IMR-90 (cell line): ENCODE data around the gene PCCB. TPM values are rescaled to one million over a fixed set of nuclear protein-coding genes. Genes with fewer than 3 reads are reported as not detected.

ENCODE experiments used
- ATAC-seq: fragments of 200-7000 bp; cut with Tn5 transposase; 2 replicates; pipeline ENCODE4 v1.9.1; 2020; ENCODE audit warnings: low read depth, mild to moderate bottlenecking, moderate library complexity
- BruUV-seq: library from RNA; stranded (reverse); fragments of 400-500 nt; replicated peaks from 2 replicates; lab custom pipeline; 2021; lab: Mats Ljungman, UMichigan
- CTCF ChIA-PET: fragments of 300-600 bp; formaldehyde crosslinking; extraction: SDS; loops from one replicate; lab custom pipeline; 2021; ENCODE audit warnings: antibody characterized with exemption; lab: Yijun Ruan, JAX
- POLR2A ChIA-PET: fragments of 300-600 bp; sonication (Branson Sonifier 250); formaldehyde crosslinking; loops from one replicate; lab custom pipeline; 2022; ENCODE audit warnings: antibody characterized with exemption; ENCODE audit not compliant: unreplicated experiment; lab: Charles Lee
- DNase-seq: peaks from one replicate; pipeline ENCODE4 v3.0.0; 2013
- H2AFZ ChIP-seq: replicated peaks from 2 replicates; pipeline ENCODE3; 2013; ENCODE audit warnings: low read length, mild to moderate bottlenecking; ENCODE audit not compliant: poor library complexity
- H2AK5ac ChIP-seq: 2 replicates; pipeline ENCODE4 v1.6.1; 2013; ENCODE audit warnings: low read depth, low read length, inconsistent platforms
- H2AK9ac ChIP-seq: replicated peaks from 2 replicates; pipeline ENCODE3; 2013; ENCODE audit warnings: mild to moderate bottlenecking, low read depth, low read length, moderate library complexity; ENCODE audit not compliant: poor library complexity
- H2BK120ac ChIP-seq: 2 replicates; pipeline ENCODE4 v1.6.1; 2013; ENCODE audit warnings: low read depth, low read length, inconsistent platforms
- H2BK15ac ChIP-seq: 3 replicates; pipeline ENCODE4 v1.6.1; 2013; ENCODE audit warnings: low read depth, low read length, inconsistent platforms
- H2BK20ac ChIP-seq: 2 replicates; pipeline ENCODE4 v1.6.1; 2013; ENCODE audit warnings: low read depth, mild to moderate bottlenecking, inconsistent platforms, low read length, moderate library complexity
- H2BK5ac ChIP-seq: 2 replicates; pipeline ENCODE4 v1.6.1; 2013; ENCODE audit warnings: mild to moderate bottlenecking, low read depth, low read length, inconsistent platforms; ENCODE audit not compliant: poor library complexity, severe bottlenecking
- H3K14ac ChIP-seq: replicated peaks from 2 replicates; pipeline ENCODE4 v1.6.1; 2013; ENCODE audit warnings: low read depth, low read length, inconsistent platforms
- H3K18ac ChIP-seq: 2 replicates; pipeline ENCODE4 v1.6.1; 2013; ENCODE audit warnings: low read depth, low read length, control low read depth
- H3K23ac ChIP-seq: 2 replicates; pipeline ENCODE4 v1.6.1; 2013; ENCODE audit warnings: low read depth, low read length, inconsistent platforms
- H3K27ac ChIP-seq: 2 replicates; pipeline ENCODE4 v1.5.1; 2013; ENCODE audit warnings: mild to moderate bottlenecking, control low read depth, low read length; ENCODE audit not compliant: insufficient read depth
- H3K27me3 ChIP-seq: 2 replicates; pipeline ENCODE4 v1.6.1; 2013; ENCODE audit warnings: low read length; ENCODE audit not compliant: control insufficient read depth, insufficient read depth
- H3K36me3 ChIP-seq: 2 replicates; pipeline ENCODE4 v1.6.1; 2013; ENCODE audit warnings: low read length, mixed read lengths; ENCODE audit not compliant: control insufficient read depth, insufficient read depth
- H3K4ac ChIP-seq: 2 replicates; pipeline ENCODE4 v1.6.1; 2013; ENCODE audit warnings: low read depth, low read length, inconsistent platforms
- H3K4me1 ChIP-seq: 2 replicates; pipeline ENCODE4 v1.6.1; 2013; ENCODE audit warnings: low read length, mixed read lengths; ENCODE audit not compliant: control insufficient read depth, insufficient read depth
- H3K4me2 ChIP-seq: 2 replicates; pipeline ENCODE4 v1.6.1; 2013; ENCODE audit warnings: low read depth, mild to moderate bottlenecking, control low read depth, low read length, moderate library complexity
- H3K4me3 ChIP-seq: 2 replicates; pipeline ENCODE4 v1.5.1; 2013; ENCODE audit warnings: low read depth, mild to moderate bottlenecking, control low read depth, low read length, moderate library complexity; ENCODE audit not compliant: insufficient read depth
- H3K56ac ChIP-seq: 2 replicates; pipeline ENCODE4 v1.6.1; 2013; ENCODE audit warnings: low read length, inconsistent platforms; ENCODE audit not compliant: insufficient read depth; ENCODE audit errors: extremely low read depth
- H3K79me1 ChIP-seq, 2 experiments: 2 replicates each; pipeline ENCODE4 v1.6.1; 2013; ENCODE audit warnings: low read length in 2 of 2, inconsistent platforms in 1 of 2, low read depth in 1 of 2
- H3K9ac ChIP-seq: 2 replicates; pipeline ENCODE4 v1.6.1; 2013; ENCODE audit warnings: low read depth, low read length, control low read depth
- H3K9me1 ChIP-seq: 2 replicates; pipeline ENCODE4 v1.6.1; 2013; ENCODE audit warnings: low read length, inconsistent platforms; ENCODE audit not compliant: insufficient read depth
- H3K9me3 ChIP-seq: 2 replicates; pipeline ENCODE4 v1.6.1; 2013; ENCODE audit warnings: low read length; ENCODE audit not compliant: control insufficient read depth, insufficient read depth
- H4K20me1 ChIP-seq: 2 replicates; pipeline ENCODE4 v1.6.1; 2013; ENCODE audit warnings: low read length, inconsistent platforms; ENCODE audit not compliant: insufficient read depth
- H4K5ac ChIP-seq: 2 replicates; pipeline ENCODE4 v1.6.1; 2013; ENCODE audit warnings: mild to moderate bottlenecking, low read depth, low read length, control low read depth
- H4K8ac ChIP-seq, 2 experiments: 2 replicates each; pipeline ENCODE4 v1.6.1; 2013; ENCODE audit warnings: low read depth in 2 of 2, low read length in 2 of 2, control low read depth in 1 of 2, inconsistent platforms in 1 of 2
- H4K91ac ChIP-seq: 2 replicates; pipeline ENCODE4 v1.6.1; 2013; ENCODE audit warnings: low read depth, low read length, inconsistent platforms; ENCODE audit not compliant: insufficient read depth
- BHLHE40 ChIP-seq: fragments of 150-350 bp; IDR thresholded peaks from 2 replicates; pipeline ENCODE4 v1.6.1; 2016; ENCODE audit warnings: mild to moderate bottlenecking, low read depth, low read length
- CEBPB ChIP-seq: IDR thresholded peaks from 2 replicates; pipeline ENCODE4 v1.6.1; 2012; ENCODE audit warnings: low read depth, low read length, improper control_type of control experiment
- CHD1 ChIP-seq: IDR thresholded peaks from 2 replicates; pipeline ENCODE4 v1.6.1; 2012; ENCODE audit warnings: low read depth, low read length, improper control_type of control experiment
- ELK1 ChIP-seq: fragments of 150-350 bp; IDR thresholded peaks from 2 replicates; pipeline ENCODE4 v1.6.1; 2016; ENCODE audit warnings: low read depth, mild to moderate bottlenecking, low read length, moderate library complexity, borderline replicate concordance
- FOS ChIP-seq: fragments of 150-350 bp; IDR thresholded peaks from 2 replicates; pipeline ENCODE4 v1.6.1; 2016; ENCODE audit warnings: low read depth, low read length
- MAFK ChIP-seq: IDR thresholded peaks from 2 replicates; pipeline ENCODE4 v1.6.1; 2012; ENCODE audit warnings: low read depth, low read length, improper control_type of control experiment
- MAZ ChIP-seq: IDR thresholded peaks from 2 replicates; pipeline ENCODE4 v1.6.1; 2012; ENCODE audit warnings: low read depth, mild to moderate bottlenecking, low read length, improper control_type of control experiment, moderate library complexity, borderline replicate concordance
- MXI1 ChIP-seq: IDR thresholded peaks from 2 replicates; pipeline ENCODE4 v1.6.1; 2012; ENCODE audit warnings: low read depth, mild to moderate bottlenecking, low read length, moderate library complexity, borderline replicate concordance
- NFE2L2 ChIP-seq: fragments of 150-350 bp; IDR thresholded peaks from 2 replicates; pipeline ENCODE4 v1.6.1; 2016; ENCODE audit warnings: low read depth, mild to moderate bottlenecking, low read length
- POLR2A ChIP-seq: IDR thresholded peaks from 2 replicates; pipeline ENCODE4 v1.6.1; 2012; ENCODE audit warnings: mild to moderate bottlenecking, low read depth, low read length
- RAD21 ChIP-seq: IDR thresholded peaks from 2 replicates; pipeline ENCODE4 v1.6.1; 2012; ENCODE audit warnings: low read length, improper control_type of control experiment
- RCOR1 ChIP-seq: IDR thresholded peaks from 2 replicates; pipeline ENCODE4 v1.6.1; 2012; ENCODE audit warnings: mild to moderate bottlenecking, low read length, improper control_type of control experiment; ENCODE audit not compliant: insufficient replicate concordance
- RFX5 ChIP-seq: IDR thresholded peaks from 2 replicates; pipeline ENCODE4 v1.8.0; 2012; ENCODE audit warnings: low read depth, mild to moderate bottlenecking, low read length, moderate library complexity
- SMC3 ChIP-seq: fragments of 150-350 bp; IDR thresholded peaks from 2 replicates; pipeline ENCODE4 v1.6.1; 2016; ENCODE audit warnings: low read depth, mild to moderate bottlenecking, antibody characterized with exemption, low read length, moderate library complexity
- WGBS, 2 experiments: methylation state at CpG; one replicate each; pipeline versions ENCODE4 v1.1.5 to v1.1.7; 2013; ENCODE audit warnings: missing lambda C conversion rate in 2 of 2; ENCODE audit not compliant: insufficient read length in 1 of 2; ENCODE audit errors: extremely low coverage in 2 of 2; 5-methylcytosine and 5-hydroxymethylcytosine counted together
- dilution Hi-C: fragments of 300-500 bp; cut with HindIII; formaldehyde crosslinking; loops from one replicate; pipeline ENCODE4 v1.14.3; 2018; ENCODE audit warnings: low sequenced_read_pairs; ENCODE audit not compliant: unreplicated experiment
- in situ Hi-C: fragments of 300-500 bp; cut with MboI; formaldehyde crosslinking; loops from 3 replicates; pipeline ENCODE4 v1.14.3; 2019; ENCODE audit warnings: low sequenced_read_pairs, inconsistent platforms, mixed read lengths
- intact Hi-C: fragments of 100-400 bp; cut with micrococcal nuclease; formaldehyde crosslinking; loops from 2 replicates; pipeline ENCODE4 v1.10.0; 2022
- polyA plus RNA-seq, 3 experiments: library from polyadenylated mRNA; depleted of rRNA; stranded (reverse); fragments of >200 nt; gene quantifications; 2 replicates each; pipeline ENCODE4 v1.2.3, GENCODE V29; 2012; ENCODE audit warnings: low replicate concordance in 1 of 3
- total RNA-seq: library from RNA; depleted of rRNA; stranded (reverse); fragments of >200 nt; gene quantifications from 2 replicates; pipeline ENCODE4 v1.2.3, GENCODE V29; 2012
- TF ChIP-seq, protein P1 (sequence below): fragments of 150-350 bp; IDR thresholded peaks from 2 replicates; pipeline ENCODE4 v1.6.1; 2017; ENCODE audit warnings: mild to moderate bottlenecking, antibody characterized with exemption, low read length, low read depth
- TF ChIP-seq, protein P2 (sequence below): conservative IDR thresholded peaks from 2 replicates; pipeline ENCODE4 v1.5.1; 2012; ENCODE audit warnings: mild to moderate bottlenecking, low read depth, low read length, improper control_type of control experiment

The PCCB gene
- total and polyA plus RNA-seq, 2 of the 4 experiments (the other 2 are of a cell fraction): 40.5 to 76.2 TPM

DNA sequence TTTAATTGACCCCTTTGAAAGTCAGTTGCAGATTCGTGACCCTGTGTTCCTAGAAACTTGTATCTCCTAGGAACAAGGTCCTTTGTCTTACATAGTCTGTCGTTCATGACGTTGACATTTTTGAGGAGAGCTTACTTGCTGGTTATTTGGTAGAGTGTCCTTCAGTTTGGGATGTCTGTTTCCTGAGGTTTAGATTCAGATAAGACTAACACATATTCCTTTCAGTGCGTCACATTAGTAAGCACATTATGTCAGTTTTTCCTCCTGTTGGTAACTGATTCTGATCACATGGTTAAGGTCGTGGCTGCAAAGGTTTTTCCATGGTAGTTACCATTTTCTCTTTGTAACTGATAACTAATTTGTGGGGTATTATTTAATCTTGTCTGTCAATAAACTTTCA is 80.8 kb downstream of the PCCB start:
- Histone ChIP-seq H3K23ac (no peak overlapping the region), H2BK120ac (no peak overlapping the region), H3K9me3 (no peaks in the 10 kb centered on the region), H2BK5ac (no peak overlapping the region), H4K91ac (no peak overlapping the region), H3K9ac (no peak overlapping the region), H3K79me1 (peaks cover 0 to 26% of the 10 kb centered on the region in 2 experiments; a peak in 2 of 4 replicates), H4K5ac (no peak overlapping the region), H2BK20ac (no peak overlapping the region), H3K27me3 (no peaks in the 10 kb centered on the region), H3K14ac (no peak overlapping the region), H4K8ac (no peak overlapping the region), H2BK15ac (no peak overlapping the region), H4K20me1 (no peaks in the 10 kb centered on the region), H2AK5ac (no peak overlapping the region), H3K4ac (0 out of 2 replicates have a peak overlapping the region, but pooled peaks have one; percentile 4), H3K4me1 (peaks cover 17% of the 10 kb centered on the region), H3K9me1 (peaks cover 28% of the 10 kb centered on the region), H3K4me3 (no peak overlapping the region), H2AFZ (no peak overlapping the region), H3K56ac (no peak overlapping the region), H2AK9ac (no peak overlapping the region), H3K18ac (no peak overlapping the region), H3K36me3 (peaks cover 30% of the 10 kb centered on the region), H3K27ac (no peak overlapping the region), H3K4me2 (no peak overlapping the region)
- no peak for ATAC-seq
- intact Hi-C loops: no loop called here
- no peak for DNase-seq
- WGBS, 2 experiments: no CpG with 5 or more reads among the region's 5 CpGs
- no TSS peak for BruUV-seq
- dilution Hi-C loops: no loop called here
- ChIA-PET POLR2A (no interaction called here), CTCF (no interaction called here)
- in situ Hi-C loops: no loop called here
- no peak for TF ChIP-seq NFE2L2
- TF ChIP-seq CEBPB: no peak
- no peak for TF ChIP-seq POLR2A
- no peak for TF ChIP-seq BHLHE40
- no peak for TF ChIP-seq RCOR1
- no peak for TF ChIP-seq CHD1
- TF ChIP-seq, protein P1, sequence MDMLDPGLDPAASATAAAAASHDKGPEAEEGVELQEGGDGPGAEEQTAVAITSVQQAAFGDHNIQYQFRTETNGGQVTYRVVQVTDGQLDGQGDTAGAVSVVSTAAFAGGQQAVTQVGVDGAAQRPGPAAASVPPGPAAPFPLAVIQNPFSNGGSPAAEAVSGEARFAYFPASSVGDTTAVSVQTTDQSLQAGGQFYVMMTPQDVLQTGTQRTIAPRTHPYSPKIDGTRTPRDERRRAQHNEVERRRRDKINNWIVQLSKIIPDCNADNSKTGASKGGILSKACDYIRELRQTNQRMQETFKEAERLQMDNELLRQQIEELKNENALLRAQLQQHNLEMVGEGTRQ: no peak
- TF ChIP-seq MXI1: no peak
- TF ChIP-seq RAD21: no peak
- TF ChIP-seq MAZ: no peak
- no peak for TF ChIP-seq SMC3
- TF ChIP-seq MAFK: no peak
- no peak for TF ChIP-seq RFX5
- TF ChIP-seq ELK1: no peak
- TF ChIP-seq, protein P2, sequence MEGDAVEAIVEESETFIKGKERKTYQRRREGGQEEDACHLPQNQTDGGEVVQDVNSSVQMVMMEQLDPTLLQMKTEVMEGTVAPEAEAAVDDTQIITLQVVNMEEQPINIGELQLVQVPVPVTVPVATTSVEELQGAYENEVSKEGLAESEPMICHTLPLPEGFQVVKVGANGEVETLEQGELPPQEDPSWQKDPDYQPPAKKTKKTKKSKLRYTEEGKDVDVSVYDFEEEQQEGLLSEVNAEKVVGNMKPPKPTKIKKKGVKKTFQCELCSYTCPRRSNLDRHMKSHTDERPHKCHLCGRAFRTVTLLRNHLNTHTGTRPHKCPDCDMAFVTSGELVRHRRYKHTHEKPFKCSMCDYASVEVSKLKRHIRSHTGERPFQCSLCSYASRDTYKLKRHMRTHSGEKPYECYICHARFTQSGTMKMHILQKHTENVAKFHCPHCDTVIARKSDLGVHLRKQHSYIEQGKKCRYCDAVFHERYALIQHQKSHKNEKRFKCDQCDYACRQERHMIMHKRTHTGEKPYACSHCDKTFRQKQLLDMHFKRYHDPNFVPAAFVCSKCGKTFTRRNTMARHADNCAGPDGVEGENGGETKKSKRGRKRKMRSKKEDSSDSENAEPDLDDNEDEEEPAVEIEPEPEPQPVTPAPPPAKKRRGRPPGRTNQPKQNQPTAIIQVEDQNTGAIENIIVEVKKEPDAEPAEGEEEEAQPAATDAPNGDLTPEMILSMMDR: no peak
- no peak for TF ChIP-seq FOS
